HFFc6 (cell line): ENCODE data around the gene BAAT. TPM values are rescaled to one million over a fixed set of nuclear protein-coding genes. Genes with fewer than 3 reads are reported as not detected.
"Not testable (repeated sequence)": the region's sequence is repeated elsewhere in the genome, so short reads cannot be mapped to it uniquely, and the experiment has no call there.

ENCODE experiments used
- DNase-seq: peaks from one replicate; pipeline ENCODE4 v3.0.0-alpha.2; 2018
- H3K27ac Mint-ChIP-seq: 2 replicates; pipeline ENCODE4 v1.8.0; 2020; ENCODE audit warnings: mild to moderate bottlenecking, mixed read lengths
- H3K27me3 Mint-ChIP-seq: 2 replicates; pipeline ENCODE4 v1.8.0; 2021; ENCODE audit warnings: mild to moderate bottlenecking, moderate library complexity, mixed read lengths; ENCODE audit not compliant: insufficient read depth
- H3K36me3 Mint-ChIP-seq: 2 replicates; pipeline ENCODE4 v1.8.0; 2021; ENCODE audit warnings: low read depth, mixed read lengths
- H3K4me1 Mint-ChIP-seq: 2 replicates; pipeline ENCODE4 v1.8.0; 2020; ENCODE audit warnings: low read depth, mixed read lengths
- H3K4me3 Mint-ChIP-seq: 2 replicates; pipeline ENCODE4 v1.8.0; 2020; ENCODE audit warnings: mild to moderate bottlenecking, moderate library complexity, mixed read lengths
- H3K9me3 Mint-ChIP-seq: 2 replicates; pipeline ENCODE4 v1.8.0; 2020; ENCODE audit warnings: mild to moderate bottlenecking, mixed read lengths
- CTCF ChIP-seq: fragments of 200-600 bp; sonication (generic); IDR thresholded peaks from 2 replicates; pipeline ENCODE4 v1.5.0; 2021; ENCODE audit warnings: antibody characterized with exemption, mild to moderate bottlenecking
- long read RNA-seq: library from polyadenylated mRNA; unstranded; transcript quantifications from one replicate; pipeline ENCODE4 v2.0.0, GENCODE V29; 2019
- total RNA-seq, 6 experiments: library from RNA; stranded (reverse); fragmentation: NEBNext Ultra II Directional; extraction: Animal tissue kit (Norgen Biotek cat#: 25700); gene quantifications; 2 replicates in 1 of 6; 3 replicates in 5 of 6; pipeline ENCODE4 v1.2.3, GENCODE V29; 2021

Gene BAAT
- total RNA-seq = under 1 TPM in 1 of 6 experiments, not detected in 5; 0.08 TPM
- long read RNA-seq, partial matches to known transcripts = 0 of 1 reads
- long read RNA-seq, other reads (novel, unspliced or antisense) = 1 of 1 reads

DNA sequence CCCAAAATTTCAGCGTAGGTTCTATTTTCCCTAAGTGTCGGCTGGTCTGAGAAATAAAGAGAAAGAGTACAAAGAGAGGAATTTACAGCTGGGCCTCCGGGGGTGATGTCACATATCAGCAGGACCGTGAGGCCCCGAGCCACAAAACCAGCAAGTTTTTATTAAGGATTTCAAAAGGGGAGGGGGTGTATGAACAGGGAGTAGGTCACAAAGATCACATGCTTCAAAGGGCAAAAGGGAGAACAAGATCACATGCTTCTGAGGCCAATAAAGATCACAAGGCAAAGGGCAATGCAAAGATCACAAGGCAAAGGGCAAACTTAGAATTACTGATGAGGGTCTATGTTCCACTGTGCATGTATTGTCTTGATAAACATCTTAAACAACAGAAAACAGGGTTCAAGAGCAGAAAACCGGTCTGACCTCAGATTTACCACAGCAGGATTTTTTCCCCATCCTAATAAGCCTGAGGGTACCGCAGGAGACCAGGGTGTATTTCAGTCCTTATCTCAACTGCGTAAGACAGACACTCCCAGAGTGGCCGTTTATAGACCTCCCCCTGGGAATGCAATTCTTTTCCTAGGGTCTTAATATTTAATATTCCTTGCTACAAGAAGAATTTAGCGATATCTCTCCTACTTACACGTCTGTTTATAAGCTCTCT is at the start of gene BAAT:
TSS of gene BAAT (minus strand) at position 134 of the 664 bp plus-strand sequence. CDS start 13,602 bp downstream, outside the sequence.
- H3K4me1 Mint-ChIP-seq, H3K27me3 Mint-ChIP-seq, DNase-seq, H3K4me3 Mint-ChIP-seq, H3K27ac Mint-ChIP-seq: not testable (repeated sequence)
- H3K36me3 Mint-ChIP-seq = peaks cover 14% of the 10 kb centered on the region
- H3K9me3 Mint-ChIP-seq = peaks cover 13% of the 10 kb centered on the region

DNA sequence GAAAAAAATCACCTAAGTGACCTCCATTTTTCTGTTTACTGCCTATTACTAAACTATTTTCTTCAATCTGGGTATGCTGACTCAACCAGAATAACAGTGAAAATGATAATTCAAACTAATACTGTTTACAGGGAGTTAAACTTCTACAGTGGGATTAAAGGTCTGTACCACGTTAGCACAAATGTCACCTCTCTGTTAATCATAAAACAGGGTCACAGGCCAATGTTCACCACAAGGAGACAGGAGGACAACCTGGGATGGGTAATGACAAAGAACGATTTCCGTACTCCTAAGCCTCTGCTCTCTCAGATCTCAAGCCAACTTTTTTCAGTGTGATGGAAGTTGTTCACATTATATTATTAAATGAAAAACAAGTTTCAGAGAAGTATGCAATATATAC is 48.4 kb upstream of the BAAT start:
- DNase-seq = no peak
- no peaks in the 10 kb centered on the region for H3K9me3 Mint-ChIP-seq
- H3K4me1 Mint-ChIP-seq = no peaks in the 10 kb centered on the region
- H3K4me3 Mint-ChIP-seq = no peak overlapping the region
- no peaks in the 10 kb centered on the region for H3K36me3 Mint-ChIP-seq
- H3K27me3 Mint-ChIP-seq = peaks cover 15% of the 10 kb centered on the region
- H3K27ac Mint-ChIP-seq = no peak overlapping the region
- TF ChIP-seq CTCF = no peak

DNA sequence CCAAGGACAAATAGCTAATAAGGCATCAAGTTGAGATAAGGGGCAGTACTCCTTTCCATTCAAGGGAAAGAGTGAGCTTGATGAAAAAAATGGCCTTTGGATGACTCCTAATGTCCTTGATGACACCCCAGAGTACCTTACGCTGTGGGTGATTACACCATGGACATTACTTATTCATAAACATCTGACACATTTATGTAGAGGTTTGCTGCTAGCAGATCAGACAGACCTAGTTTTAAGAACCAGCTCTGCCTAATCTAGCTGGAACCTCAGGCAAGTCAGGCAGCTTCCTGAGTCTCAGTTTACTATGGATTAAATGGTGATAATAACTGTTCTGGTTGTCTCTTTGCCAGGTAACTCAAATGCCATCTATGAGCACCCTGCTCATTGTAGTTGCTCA is 47.9 kb upstream of the BAAT start:
- Mint-ChIP-seq H3K27ac (no peak overlapping the region), H3K36me3 (no peaks in the 10 kb centered on the region), H3K9me3 (no peaks in the 10 kb centered on the region), H3K4me1 (no peaks in the 10 kb centered on the region), H3K4me3 (no peak overlapping the region), H3K27me3 (peaks cover 14% of the 10 kb centered on the region)
- TF ChIP-seq CTCF = no peak
- DNase-seq = no peak

GRCh38 chr9:101432171-101432570 is 47.4 kb upstream of the BAAT start:
- H3K36me3 Mint-ChIP-seq = no peaks in the 10 kb centered on the region
- no peak for TF ChIP-seq CTCF
- no peaks in the 10 kb centered on the region for H3K9me3 Mint-ChIP-seq
- H3K27me3 Mint-ChIP-seq = peaks cover 9% of the 10 kb centered on the region
- H3K27ac Mint-ChIP-seq = no peak overlapping the region
- H3K4me1 Mint-ChIP-seq = no peaks in the 10 kb centered on the region
- DNase-seq = no peak
- H3K4me3 Mint-ChIP-seq = no peak overlapping the region

- Mint-ChIP-seq H3K36me3 (no peaks in the 10 kb centered on the region), H3K27me3 (peaks cover 12% of the 10 kb centered on the region), H3K9me3 (no peaks in the 10 kb centered on the region), H3K4me3 (no peak overlapping the region), H3K27ac (no peak overlapping the region), H3K4me1 (no peaks in the 10 kb centered on the region)
- no peak for DNase-seq
- no peak for TF ChIP-seq CTCF
Observed at GRCh38 chr9:101429736-101430135, 44.9 kb upstream of the BAAT start.

DNA sequence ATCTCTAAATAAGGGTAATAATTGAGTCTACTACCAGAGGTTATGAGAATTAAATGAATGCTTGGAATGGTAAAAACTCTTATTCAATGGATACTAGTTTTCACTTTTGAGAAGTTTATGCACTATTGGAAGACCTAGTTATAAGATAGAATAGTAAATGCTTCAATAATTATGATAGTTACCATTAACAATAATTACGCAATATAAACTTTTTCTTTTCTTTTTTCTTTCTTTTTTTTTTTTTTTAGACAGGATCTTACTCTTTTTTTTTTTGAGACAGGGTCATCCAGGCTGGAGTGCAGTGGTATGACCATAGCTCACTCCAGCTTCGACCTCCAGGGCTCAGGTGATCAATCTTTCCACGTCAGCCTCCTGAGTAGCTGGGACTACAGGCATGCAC is 44.1 kb upstream of the BAAT start:
- no peak overlapping the region for H3K27ac Mint-ChIP-seq
- no peak overlapping the region for H3K4me3 Mint-ChIP-seq
- H3K9me3 Mint-ChIP-seq = no peaks in the 10 kb centered on the region
- H3K27me3 Mint-ChIP-seq = peaks cover 12% of the 10 kb centered on the region
- no peak for TF ChIP-seq CTCF
- DNase-seq = no peak
- no peaks in the 10 kb centered on the region for H3K4me1 Mint-ChIP-seq
- H3K36me3 Mint-ChIP-seq = no peaks in the 10 kb centered on the region
